HG02852 (cell line): ENCODE measurements around the gene ASAP2.

ENCODE experiments used
- ATAC-seq: cut with Tn5 transposase; IDR thresholded peaks from one replicate; pipeline ENCODE4 v1.9.1; 2021; ENCODE audit warnings: mild to moderate bottlenecking, moderate library complexity; ENCODE audit not compliant: unreplicated experiment

Gene ASAP2

GRCh38 chr2:9315280-9315847, 108.8 kb downstream of the ASAP2 start:
- no peak for ATAC-seq

- ATAC-seq, result no peak
These were observed 110.9 kb downstream of the ASAP2 start for GRCh38 chr2:9317559-9317958.

- no peak for ATAC-seq
These were observed 112.1 kb downstream of the ASAP2 start for GRCh38 chr2:9318461-9319337.

- no peak for ATAC-seq
These were observed 112.7 kb downstream of the ASAP2 start for GRCh38 chr2:9319338-9319715.

- ATAC-seq, result no peak
These were observed 116.0 kb downstream of the ASAP2 start for GRCh38 chr2:9322576-9322975.

- ATAC-seq, result no peak
These were observed 118.8 kb downstream of the ASAP2 start for GRCh38 chr2:9325428-9325827.

- no peak for ATAC-seq
These were observed 120.4 kb downstream of the ASAP2 start for GRCh38 chr2:9326975-9327374.

GRCh38 chr2:9327873-9328352, 121.3 kb downstream of the ASAP2 start:
- no peak for ATAC-seq

GRCh38 chr2:9328931-9329330, 122.3 kb downstream of the ASAP2 start:
- ATAC-seq, result no peak

- no peak for ATAC-seq
These were observed 122.9 kb downstream of the ASAP2 start for GRCh38 chr2:9329497-9329896.

- ATAC-seq, result no peak
These were observed 124.1 kb downstream of the ASAP2 start for GRCh38 chr2:9330612-9331270.

- ATAC-seq, result no peak
These were observed 125.1 kb downstream of the ASAP2 start for GRCh38 chr2:9331704-9332103.

- no peak for ATAC-seq
These were observed 125.7 kb downstream of the ASAP2 start for GRCh38 chr2:9332136-9332852.

- no peak for ATAC-seq
These were observed 126.2 kb downstream of the ASAP2 start for GRCh38 chr2:9332853-9333245.

GRCh38 chr2:9333591-9334171, 127.1 kb downstream of the ASAP2 start:
- no peak for ATAC-seq

- no peak for ATAC-seq
These were observed 128.1 kb downstream of the ASAP2 start for GRCh38 chr2:9334761-9335160.

- no peak for ATAC-seq
These were observed 128.8 kb downstream of the ASAP2 start for GRCh38 chr2:9335322-9335832.

- ATAC-seq, result peak; percentile 65
These were observed 129.6 kb downstream of the ASAP2 start for GRCh38 chr2:9336241-9336575.

- no peak for ATAC-seq
These were observed 130.1 kb downstream of the ASAP2 start for GRCh38 chr2:9336576-9337314.

- ATAC-seq, result no peak
These were observed 131.3 kb downstream of the ASAP2 start for GRCh38 chr2:9337901-9338300.
